MCF 10A (cell line): ENCODE results near the gene CMTM8. TPM values are rescaled to one million over a fixed set of nuclear protein-coding genes. Genes with fewer than 3 reads are reported as not detected.

Experiments
- BruUV-seq: library from RNA; stranded (reverse); fragments of 400-500 nt; replicated peaks from 2 replicates; lab custom pipeline; 2021; lab: Mats Ljungman, UMichigan
- CTCF ChIA-PET: fragments of 300-600 bp; sonication (Branson Sonifier 250); formaldehyde crosslinking; extraction: SDS; loops from one replicate; lab custom pipeline; 2021; ENCODE audit warnings: antibody characterized with exemption, inconsistent platforms; lab: Yijun Ruan, JAX
- POLR2A ChIA-PET: fragments of 300-600, 350-650 bp; sonication (Branson Sonifier 250); formaldehyde crosslinking; extraction: SDS; loops from one replicate; lab custom pipeline; 2020; ENCODE audit warnings: antibody characterized with exemption, inconsistent platforms; lab: Yijun Ruan, JAX
- DNase-seq: peaks from one replicate; pipeline ENCODE4 v3.0.0-alpha.2; 2018; ENCODE audit not compliant: unreplicated experiment
- H3K27ac Mint-ChIP-seq: one replicate; pipeline ENCODE4 v1.8.0; 2022; ENCODE audit warnings: mild to moderate bottlenecking, low read depth, mixed read lengths; ENCODE audit not compliant: unreplicated experiment
- H3K27me3 Mint-ChIP-seq: one replicate; pipeline ENCODE4 v1.8.0; 2022; ENCODE audit warnings: mixed read lengths; ENCODE audit not compliant: insufficient read depth, unreplicated experiment
- H3K36me3 Mint-ChIP-seq: one replicate; pipeline ENCODE4 v1.8.0; 2022; ENCODE audit warnings: mild to moderate bottlenecking, moderate library complexity, mixed read lengths; ENCODE audit not compliant: insufficient read depth, unreplicated experiment
- H3K4me1 Mint-ChIP-seq: one replicate; pipeline ENCODE4 v1.8.0; 2022; ENCODE audit warnings: mixed read lengths; ENCODE audit not compliant: insufficient read depth, unreplicated experiment
- H3K4me3 Mint-ChIP-seq: one replicate; pipeline ENCODE4 v1.8.0; 2022; ENCODE audit warnings: mild to moderate bottlenecking, moderate library complexity, mixed read lengths; ENCODE audit not compliant: unreplicated experiment
- H3K9me3 Mint-ChIP-seq: one replicate; pipeline ENCODE4 v1.8.0; 2022; ENCODE audit warnings: mixed read lengths; ENCODE audit not compliant: unreplicated experiment
- CTCF ChIP-seq: fragments of 200-600 bp; IDR thresholded peaks from one replicate; pipeline ENCODE4 v1.8.0; 2022; ENCODE audit warnings: antibody characterized with exemption, mild to moderate bottlenecking; ENCODE audit not compliant: unreplicated experiment
- intact Hi-C: fragments of 100-400 bp; cut with micrococcal nuclease; formaldehyde crosslinking; loops from 2 replicates; pipeline ENCODE4 v1.14.1; 2022
- total RNA-seq: library from RNA; stranded (reverse); gene quantifications from 2 replicates; pipeline ENCODE4 v1.2.3, GENCODE V29; 2022

CMTM8 gene
- total RNA-seq, 1 experiment from 2014 or later = 3.8 TPM

- Mint-ChIP-seq H3K27me3 (no peaks in the 10 kb centered on the region), H3K27ac (no peak overlapping the region), H3K4me3 (no peak overlapping the region), H3K36me3 (peaks cover 4% of the 10 kb centered on the region), H3K4me1 (peaks cover 12% of the 10 kb centered on the region), H3K9me3 (no peaks in the 10 kb centered on the region)
- ChIA-PET CTCF (interaction anchor here (1.1 kb wide), 1 partner anchor 194 kb away, joined by 3 read pairs; no protein-coding TSS in a partner anchor), POLR2A (no interaction called here)
- no peak for TF ChIP-seq CTCF
- DNase-seq = no peak
- no TSS peak for BruUV-seq
- intact Hi-C loops = no loop called here
These were observed 78.5 kb downstream of the CMTM8 start for GRCh38 chr3:32316976-32317375.

GRCh38 chr3:32319607-32320006 is 81.1 kb downstream of the CMTM8 start:
- POLR2A ChIA-PET = no interaction called here
- intact Hi-C loops = no loop called here
- Mint-ChIP-seq H3K27ac (no peak overlapping the region), H3K4me1 (peaks cover 5% of the 10 kb centered on the region), H3K27me3 (no peaks in the 10 kb centered on the region), H3K9me3 (no peaks in the 10 kb centered on the region), H3K36me3 (peaks cover 4% of the 10 kb centered on the region), H3K4me3 (no peak overlapping the region)
- no peak for TF ChIP-seq CTCF
- BruUV-seq = no TSS peak
- CTCF ChIA-PET = interaction anchor here (0.6 kb wide), 1 partner anchor 148 kb away, joined by 3 read pairs; no protein-coding TSS in a partner anchor
- DNase-seq = no peak

- no peak for TF ChIP-seq CTCF
- CTCF ChIA-PET = interaction anchor here (0.6 kb wide), 1 partner anchor 148 kb away, joined by 3 read pairs; no protein-coding TSS in a partner anchor
- Mint-ChIP-seq H3K27ac (no peak overlapping the region), H3K36me3 (peaks cover 4% of the 10 kb centered on the region), H3K9me3 (no peaks in the 10 kb centered on the region), H3K4me3 (no peak overlapping the region), H3K27me3 (no peaks in the 10 kb centered on the region), H3K4me1 (peaks cover 5% of the 10 kb centered on the region)
- no peak for DNase-seq
- no TSS peak for BruUV-seq
- intact Hi-C loops = no loop called here
- POLR2A ChIA-PET = no interaction called here
These were observed 81.6 kb downstream of the CMTM8 start for GRCh38 chr3:32320080-32320479.

GRCh38 chr3:32321095-32321790 is 82.8 kb downstream of the CMTM8 start:
- DNase-seq = no peak
- POLR2A ChIA-PET = no interaction called here
- Mint-ChIP-seq H3K4me3 (no peak overlapping the region), H3K27ac (no peak overlapping the region), H3K27me3 (no peaks in the 10 kb centered on the region), H3K4me1 (peaks cover 10% of the 10 kb centered on the region), H3K9me3 (no peaks in the 10 kb centered on the region), H3K36me3 (peaks cover 4% of the 10 kb centered on the region)
- intact Hi-C loops = no loop called here
- BruUV-seq = no TSS peak
- CTCF ChIA-PET = no interaction called here
- TF ChIP-seq CTCF = no peak
